WERI-Rb-1 (cell line): ENCODE results near the gene FKBP8.
"Not testable (repeated sequence)": the region's sequence is repeated elsewhere in the genome, so short reads cannot be mapped to it uniquely, and the experiment has no call there.

Experiments used
- DNase-seq: peaks from one replicate; pipeline ENCODE4 v3.0.0-alpha.2; 2020
- H3K27ac ChIP-seq: fragments of 250-450 bp; sonication (Bioruptor Pico); 2 replicates; pipeline ENCODE4 v1.5.1; 2020; ENCODE audit warnings: mild to moderate bottlenecking, moderate library complexity
- H3K27me3 ChIP-seq: fragments of 250-450 bp; sonication (Bioruptor Pico); 2 replicates; pipeline ENCODE4 v1.5.1; 2021; ENCODE audit warnings: mild to moderate bottlenecking, low read depth, moderate library complexity; ENCODE audit not compliant: insufficient read depth, severe bottlenecking
- H3K36me3 ChIP-seq: fragments of 250-450 bp; sonication (Bioruptor Pico); 2 replicates; pipeline ENCODE4 v1.5.1; 2020; ENCODE audit warnings: mild to moderate bottlenecking, moderate library complexity
- H3K4me3 ChIP-seq: 2 replicates; pipeline ENCODE4 v1.5.1; 2011; ENCODE audit warnings: low read depth, mild to moderate bottlenecking, control low read depth, low read length
- H3K9me3 ChIP-seq: fragments of 250-450 bp; sonication (Bioruptor Pico); 2 replicates; pipeline ENCODE4 v1.5.1; 2021; ENCODE audit warnings: mild to moderate bottlenecking, moderate library complexity; ENCODE audit not compliant: severe bottlenecking
- TF ChIP-seq, protein P1 (sequence below): IDR thresholded peaks from 2 replicates; pipeline ENCODE4 v1.5.1; 2011; ENCODE audit warnings: low read depth, mild to moderate bottlenecking, control low read depth, inconsistent platforms, low read length

Gene FKBP8

DNA sequence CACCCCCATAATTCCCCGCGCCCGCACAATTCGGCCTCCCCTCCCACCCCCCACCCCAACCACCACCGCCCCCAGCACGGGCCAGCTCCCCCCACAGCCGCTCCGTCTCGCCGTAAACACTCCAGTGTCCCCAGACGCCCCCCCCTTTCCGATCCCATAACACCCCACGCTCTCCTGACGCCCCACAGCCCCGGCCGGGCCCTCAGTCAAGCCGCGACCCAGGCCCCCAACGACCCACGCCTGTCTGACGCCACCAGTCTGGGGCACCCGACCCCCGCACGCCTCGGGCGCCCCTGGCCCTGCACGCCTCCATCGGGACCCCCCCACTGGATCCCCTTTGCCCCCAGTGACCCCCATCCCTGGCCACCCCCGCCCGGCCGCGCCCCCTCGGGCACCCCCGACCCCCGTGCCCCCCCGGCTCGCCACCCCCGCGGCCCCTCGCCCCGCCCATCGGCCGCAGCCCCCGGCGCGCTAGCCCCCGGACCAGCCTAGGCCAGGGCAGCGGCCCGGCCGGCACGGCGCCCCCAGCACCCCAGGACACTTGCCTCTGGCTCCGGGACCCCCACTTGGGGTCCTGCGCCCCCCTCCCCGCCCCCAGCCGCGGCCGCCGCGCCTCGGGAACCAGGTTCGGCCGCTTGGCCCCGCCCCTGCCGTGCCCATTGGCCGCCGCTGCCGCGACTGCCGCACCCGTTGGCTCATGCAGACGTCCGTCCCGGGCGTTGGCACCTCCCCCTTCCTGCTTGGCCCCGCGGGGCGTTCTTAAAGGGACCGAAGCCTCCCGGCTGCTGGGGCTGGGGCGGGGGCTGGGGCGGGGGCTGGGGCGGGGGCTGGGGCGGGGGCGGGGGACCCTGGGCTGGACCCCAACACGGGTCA, at the start of gene FKBP8:
Gene FKBP8 (minus strand): TSS at position 633 of the 873 bp plus-strand sequence. CDS start 1,603 bp downstream, outside the sequence.
- Histone ChIP-seq H3K4me3 (peak within 1 kb of the TSS; percentile 59), H3K27ac (peak within 1 kb of the TSS; percentile 62), H3K27me3 (no peaks in the 10 kb centered on the region), H3K9me3 (no peaks in the 10 kb centered on the region), H3K36me3 (peaks cover 26% of the 10 kb centered on the region)
- DNase-seq: peak; percentile 92
- TF ChIP-seq, protein P1, sequence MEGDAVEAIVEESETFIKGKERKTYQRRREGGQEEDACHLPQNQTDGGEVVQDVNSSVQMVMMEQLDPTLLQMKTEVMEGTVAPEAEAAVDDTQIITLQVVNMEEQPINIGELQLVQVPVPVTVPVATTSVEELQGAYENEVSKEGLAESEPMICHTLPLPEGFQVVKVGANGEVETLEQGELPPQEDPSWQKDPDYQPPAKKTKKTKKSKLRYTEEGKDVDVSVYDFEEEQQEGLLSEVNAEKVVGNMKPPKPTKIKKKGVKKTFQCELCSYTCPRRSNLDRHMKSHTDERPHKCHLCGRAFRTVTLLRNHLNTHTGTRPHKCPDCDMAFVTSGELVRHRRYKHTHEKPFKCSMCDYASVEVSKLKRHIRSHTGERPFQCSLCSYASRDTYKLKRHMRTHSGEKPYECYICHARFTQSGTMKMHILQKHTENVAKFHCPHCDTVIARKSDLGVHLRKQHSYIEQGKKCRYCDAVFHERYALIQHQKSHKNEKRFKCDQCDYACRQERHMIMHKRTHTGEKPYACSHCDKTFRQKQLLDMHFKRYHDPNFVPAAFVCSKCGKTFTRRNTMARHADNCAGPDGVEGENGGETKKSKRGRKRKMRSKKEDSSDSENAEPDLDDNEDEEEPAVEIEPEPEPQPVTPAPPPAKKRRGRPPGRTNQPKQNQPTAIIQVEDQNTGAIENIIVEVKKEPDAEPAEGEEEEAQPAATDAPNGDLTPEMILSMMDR: no peak

DNA sequence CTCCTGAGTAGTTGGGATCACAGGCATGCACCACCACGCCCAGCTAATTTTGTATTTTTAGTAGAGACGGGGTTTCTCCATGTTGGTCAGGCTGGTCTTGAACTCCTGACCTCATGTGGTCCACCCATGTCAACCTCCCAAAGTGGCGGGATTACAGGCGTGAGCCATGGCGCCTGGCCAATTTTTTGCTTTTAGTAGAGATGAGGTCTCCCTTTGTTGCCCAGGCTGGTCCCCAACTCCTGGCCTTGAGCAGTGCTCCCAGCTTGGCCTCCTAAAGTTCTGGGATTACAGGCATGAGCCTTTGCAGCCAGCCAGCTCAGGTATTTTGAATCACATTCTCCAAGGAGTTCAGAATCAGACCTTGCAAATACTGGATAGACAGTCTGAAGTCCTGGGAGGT, 49.4 kb upstream of the FKBP8 start:
- not testable (repeated sequence) for H3K9me3 ChIP-seq, H3K4me3 ChIP-seq, DNase-seq, H3K27me3 ChIP-seq, H3K27ac ChIP-seq
- peaks cover 18% of the 10 kb centered on the region for H3K36me3 ChIP-seq

DNA sequence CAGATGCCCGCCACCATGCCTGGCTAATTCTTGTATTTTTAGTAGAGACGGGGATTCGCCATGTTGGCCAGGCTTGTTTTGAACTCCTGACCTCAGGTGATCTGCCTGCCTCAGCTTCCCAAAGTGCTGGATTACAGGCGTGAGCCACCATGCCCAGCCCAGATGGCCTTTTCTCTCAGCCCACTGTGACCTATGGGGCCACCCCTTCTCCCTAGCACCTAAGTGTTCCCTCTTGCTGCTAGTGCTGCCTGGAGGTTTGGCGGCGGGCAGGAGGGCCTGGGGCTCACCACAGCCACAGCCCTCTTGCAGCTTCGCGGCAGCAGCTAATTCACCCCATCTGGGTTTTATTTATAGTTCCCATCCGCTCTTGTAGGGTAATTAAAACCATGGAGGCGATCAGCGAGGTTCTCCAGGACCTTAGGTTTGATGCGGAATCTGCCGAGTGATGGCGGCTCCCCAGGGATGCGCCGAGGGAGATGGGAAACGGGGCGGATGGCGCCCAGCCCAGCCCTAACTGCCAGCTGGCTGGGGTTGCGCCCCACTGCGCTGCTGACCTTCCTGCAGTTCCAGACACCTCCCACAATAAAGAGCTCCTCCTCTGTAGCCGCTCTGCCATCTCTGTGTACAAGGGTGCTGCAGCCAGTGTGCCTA, 48.5 kb upstream of the FKBP8 start:
- peaks cover 18% of the 10 kb centered on the region for H3K36me3 ChIP-seq

DNA sequence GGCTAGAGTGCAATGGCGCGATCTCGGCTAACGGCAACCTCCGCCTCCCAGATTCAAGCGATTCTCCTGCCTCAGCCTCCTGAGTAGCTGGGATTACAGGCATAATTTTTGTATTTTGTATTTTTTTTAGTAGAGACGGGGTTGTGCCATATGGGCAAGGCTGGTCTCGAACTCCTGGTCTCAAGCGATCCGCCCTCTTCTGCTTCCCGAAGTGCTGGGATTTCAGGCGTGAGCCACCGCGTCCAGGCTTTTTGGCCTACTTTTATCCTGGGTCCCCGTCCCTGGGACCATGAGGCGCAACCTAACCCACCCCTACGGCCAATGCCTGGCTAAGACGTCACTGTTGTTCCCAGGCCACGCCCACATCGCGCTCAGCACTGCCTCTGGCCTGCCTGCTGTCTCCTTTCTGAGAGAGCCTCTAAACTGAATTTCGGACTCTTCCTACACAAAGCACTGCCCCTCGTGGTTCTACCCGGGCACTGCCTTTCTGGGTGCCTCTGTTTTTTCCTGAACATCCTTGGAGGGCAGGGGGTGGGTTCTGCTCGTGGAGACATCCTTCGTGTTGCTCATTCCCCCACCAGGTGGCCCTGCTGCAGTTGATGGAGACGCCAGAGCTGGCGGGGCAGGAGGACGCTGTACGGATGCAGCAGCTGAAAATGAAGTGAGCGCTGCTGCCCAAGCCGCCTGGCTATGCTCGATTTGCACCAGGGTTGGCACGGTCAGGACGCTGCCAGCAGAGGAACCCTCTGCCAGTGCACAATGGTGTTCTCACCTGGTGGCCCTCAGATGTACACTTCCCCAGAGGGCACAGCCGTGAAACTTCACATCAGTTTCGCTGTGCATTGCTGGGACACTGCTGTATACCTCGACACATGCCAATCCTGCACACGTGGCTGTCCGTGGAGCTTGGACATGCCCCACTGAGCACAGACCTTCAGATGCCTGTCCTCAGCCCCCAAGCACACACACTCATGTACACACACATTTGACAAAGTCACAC, 47.2 kb upstream of the FKBP8 start:
- peak; percentile 98 for DNase-seq
- no peaks in the 10 kb centered on the region for H3K27me3 ChIP-seq
- peak overlapping the region; percentile 74 for H3K4me3 ChIP-seq

More for the DNA sequence above, 48.5 kb upstream of the FKBP8 start:
- TF ChIP-seq, protein P1: no peak
- H3K27ac ChIP-seq: no peak overlapping the region
- H3K4me3 ChIP-seq: no peak overlapping the region
- H3K9me3 ChIP-seq: no peaks in the 10 kb centered on the region
- DNase-seq: no peak
- no peaks in the 10 kb centered on the region for H3K27me3 ChIP-seq

DNA sequence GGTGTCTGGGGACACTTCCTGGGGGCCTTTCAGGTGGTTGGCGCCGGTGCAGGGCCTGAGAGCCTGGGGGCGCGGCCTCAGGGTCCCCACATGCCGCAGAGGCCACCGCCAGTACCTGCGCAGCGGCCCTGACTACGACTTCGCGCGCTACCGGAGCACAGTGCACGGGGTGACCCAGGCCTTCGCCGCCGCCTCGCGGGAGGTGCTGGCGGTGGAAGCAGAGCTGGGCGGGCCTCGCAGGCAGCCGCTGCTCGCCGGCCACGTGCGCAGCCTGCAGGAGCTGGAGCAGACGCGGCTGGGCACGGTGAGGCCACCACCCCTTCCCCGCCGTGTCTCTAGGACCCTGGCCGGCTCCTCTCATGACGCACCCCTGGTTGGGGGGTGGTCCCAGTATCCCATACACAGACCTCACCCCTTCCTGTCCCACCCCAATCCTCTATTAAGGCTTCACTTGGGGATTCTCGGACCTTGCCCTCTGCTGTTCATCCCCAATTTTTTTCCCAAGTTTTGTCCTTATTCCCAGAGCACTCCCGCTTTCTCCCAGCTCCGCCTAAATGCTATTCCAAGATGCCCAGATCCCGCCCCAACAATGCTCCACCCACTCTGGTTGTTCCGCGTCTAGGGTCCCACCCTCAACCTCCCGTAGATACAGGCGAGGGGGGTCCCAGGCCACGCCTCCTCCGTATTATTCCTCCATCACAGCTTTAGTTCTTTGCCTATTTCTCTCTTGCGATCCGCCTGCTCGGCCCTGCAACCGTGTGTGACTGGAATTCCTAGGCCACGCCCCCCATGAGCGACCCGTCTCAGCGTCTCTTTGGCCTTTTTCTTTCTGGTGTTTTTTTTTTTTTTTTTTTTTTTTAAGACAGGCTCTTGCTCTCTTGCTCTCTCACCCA, 46.3 kb upstream of the FKBP8 start:
- TF ChIP-seq, protein P1: no peak
- H3K4me3 ChIP-seq: peak overlapping the region; percentile 74
- DNase-seq: peak; percentile 88
- H3K36me3 ChIP-seq: peaks cover 18% of the 10 kb centered on the region
- H3K27me3 ChIP-seq: no peaks in the 10 kb centered on the region
- H3K9me3 ChIP-seq: no peaks in the 10 kb centered on the region
- H3K27ac ChIP-seq: peak overlapping the region; percentile 88

More for the DNA sequence above, 47.2 kb upstream of the FKBP8 start:
- H3K9me3 ChIP-seq: no peaks in the 10 kb centered on the region
- TF ChIP-seq, protein P1: peak; percentile 80
- peaks cover 18% of the 10 kb centered on the region for H3K36me3 ChIP-seq
- H3K27ac ChIP-seq: peak overlapping the region; percentile 88
